Activated gamma-delta T cell treated with anti-CD3 and anti-CD28 coated beads, Interleukin-2, amount 50 U/mL, for 16 hours (primary cell): ENCODE data around the gene RNLS.

ENCODE experiments used
- DNase-seq: peaks from one replicate; pipeline ENCODE4 v3.0.0-alpha.2; 2020; ENCODE audit warnings: low read depth

Gene RNLS

GRCh38 chr10:88582806-88583583 lies at the start of gene RNLS:
Gene RNLS (minus strand): TSS chr10:88583318.
- peak; percentile 43 for DNase-seq

GRCh38 chr10:88624840-88625239 lies 41.7 kb upstream of the RNLS start:
- no peak for DNase-seq

- DNase-seq = no peak
Observed at GRCh38 chr10:88623835-88624234, 40.7 kb upstream of the RNLS start.

- no peak for DNase-seq
Observed at GRCh38 chr10:88620441-88620840, 37.3 kb upstream of the RNLS start.

DNA sequence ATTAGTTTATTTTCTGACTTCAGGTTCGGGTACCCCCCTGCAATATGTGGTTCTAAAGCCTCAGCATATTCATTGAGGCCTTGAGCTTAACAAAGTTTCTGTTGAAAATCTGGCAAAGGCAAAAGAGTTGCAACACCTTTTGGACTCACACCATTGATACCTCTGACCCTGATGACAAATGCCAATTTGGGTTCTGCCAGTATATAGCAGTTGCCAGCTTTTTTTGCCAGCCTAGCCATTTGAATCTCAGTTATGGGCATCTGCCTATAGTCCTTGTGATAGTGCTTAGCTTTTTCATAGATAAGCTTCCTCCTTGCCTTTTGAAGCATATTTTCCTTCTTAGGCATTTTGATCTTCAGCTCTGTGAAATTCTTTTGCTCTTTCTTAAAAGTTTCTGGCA lies 35.4 kb upstream of the RNLS start:
- no peak for DNase-seq

GRCh38 chr10:88617772-88618300 lies 34.7 kb upstream of the RNLS start:
- no peak for DNase-seq

DNA sequence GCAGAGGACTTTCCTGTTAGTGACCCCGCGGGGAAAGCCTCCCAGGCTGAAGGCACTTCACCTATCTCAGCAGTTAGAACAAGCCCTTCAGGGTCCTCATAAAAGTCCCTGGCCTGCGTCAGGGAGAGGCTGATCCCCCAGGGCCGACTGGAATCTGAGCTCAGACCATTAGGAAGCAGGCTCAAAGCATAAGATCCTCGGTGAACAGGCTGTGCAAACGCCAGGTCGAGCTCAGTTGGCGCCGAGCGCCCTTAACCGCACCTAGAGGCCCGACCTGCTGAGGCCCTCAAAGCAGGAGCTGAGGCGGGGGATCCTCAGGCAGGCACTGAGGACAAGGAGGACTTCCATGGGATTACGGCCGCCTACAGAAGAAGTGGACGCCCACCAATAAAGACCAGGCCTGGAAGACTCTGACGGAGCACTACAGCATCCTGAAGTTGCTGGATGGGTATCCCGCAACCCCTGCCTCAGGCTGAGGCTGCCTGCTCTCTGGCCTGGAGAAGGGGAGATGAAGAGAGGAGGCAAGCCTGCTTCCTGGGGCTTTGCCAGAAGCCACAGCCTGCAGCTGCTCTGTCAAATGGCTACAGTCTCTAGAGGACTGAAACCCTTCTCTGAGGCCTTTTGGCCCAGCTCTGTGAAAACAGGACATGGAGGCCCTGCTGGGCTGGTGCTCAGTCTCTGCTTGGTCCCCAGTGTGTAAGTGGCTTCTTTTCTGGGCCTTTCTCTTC lies 33.3 kb upstream of the RNLS start:
- no peak for DNase-seq

GRCh38 chr10:88608780-88609179 lies 25.7 kb upstream of the RNLS start:
- DNase-seq = no peak

DNA sequence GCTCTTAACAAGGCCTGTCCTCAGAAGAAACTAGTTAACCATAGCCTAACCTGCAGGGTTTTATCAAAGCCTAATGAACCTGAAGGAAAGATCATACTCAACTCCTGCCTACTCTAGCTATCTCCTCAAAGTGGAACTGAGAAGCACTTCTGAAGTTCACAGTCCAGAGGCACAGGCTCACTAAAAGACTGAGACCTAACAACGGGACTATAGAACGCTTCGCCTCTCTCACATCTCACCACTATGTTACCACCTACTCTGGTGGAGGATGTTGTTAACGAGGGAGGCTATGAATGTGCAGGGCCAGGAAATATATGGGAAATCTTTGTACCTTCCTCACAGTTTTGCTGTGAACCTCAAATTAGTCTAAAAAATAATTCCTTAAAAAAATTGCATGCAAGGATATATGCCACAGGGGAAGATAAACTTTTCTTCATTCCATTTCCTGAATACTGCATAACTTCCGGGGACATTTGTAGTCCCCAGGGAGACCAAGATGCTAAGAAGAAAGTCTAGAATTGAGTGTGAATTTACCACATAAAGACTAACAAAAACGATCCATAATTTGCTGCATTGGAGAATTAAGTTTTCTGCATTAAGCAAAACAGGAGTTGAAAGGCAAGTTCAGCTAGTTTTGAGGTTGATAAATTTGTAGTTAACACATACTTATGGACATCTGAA lies 25.1 kb upstream of the RNLS start:
- no peak for DNase-seq

DNA sequence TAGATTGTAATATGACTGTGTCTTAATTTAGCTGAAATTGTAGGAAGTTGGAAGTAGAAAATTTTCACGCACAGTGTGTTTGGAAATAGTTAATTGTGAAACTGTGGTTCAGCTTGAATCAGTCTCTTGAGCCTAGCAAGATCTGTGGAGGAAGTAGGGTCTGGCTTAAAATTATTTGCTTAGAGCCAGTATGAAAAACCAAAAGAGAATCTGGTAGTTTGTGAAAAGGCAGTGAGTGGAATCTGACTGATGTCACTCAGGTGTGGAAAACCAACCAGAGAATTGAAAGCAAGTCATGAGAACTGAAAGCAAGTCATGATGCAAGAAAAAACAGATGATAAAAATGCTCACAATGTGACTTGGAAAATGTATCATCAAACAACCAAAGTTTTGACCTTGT lies 14.9 kb upstream of the RNLS start:
- DNase-seq = no peak

GRCh38 chr10:88594482-88594881 lies 11.4 kb upstream of the RNLS start:
- DNase-seq = no peak

DNA sequence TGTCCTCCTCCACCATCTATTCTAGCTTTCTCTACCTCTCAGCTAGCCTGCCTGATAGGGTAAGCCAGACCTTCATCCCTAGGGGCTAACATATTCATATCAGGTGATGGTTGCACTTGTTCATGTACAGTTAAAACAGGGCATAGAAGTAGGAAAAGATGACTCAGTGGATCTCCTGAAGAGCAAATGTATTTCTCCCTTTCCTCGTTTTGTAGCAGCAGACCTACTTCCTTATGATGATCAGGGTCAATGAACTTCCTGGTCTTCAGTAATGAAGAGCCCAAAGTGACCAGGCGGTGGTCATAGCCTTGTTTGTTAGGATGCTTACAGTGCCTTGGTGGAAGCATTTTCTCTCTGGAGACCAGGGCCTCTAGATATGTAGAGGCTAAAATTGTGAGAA lies 9.8 kb upstream of the RNLS start:
- DNase-seq = no peak

- no peak for DNase-seq
Observed at GRCh38 chr10:88592381-88592780, 9.3 kb upstream of the RNLS start.

DNA sequence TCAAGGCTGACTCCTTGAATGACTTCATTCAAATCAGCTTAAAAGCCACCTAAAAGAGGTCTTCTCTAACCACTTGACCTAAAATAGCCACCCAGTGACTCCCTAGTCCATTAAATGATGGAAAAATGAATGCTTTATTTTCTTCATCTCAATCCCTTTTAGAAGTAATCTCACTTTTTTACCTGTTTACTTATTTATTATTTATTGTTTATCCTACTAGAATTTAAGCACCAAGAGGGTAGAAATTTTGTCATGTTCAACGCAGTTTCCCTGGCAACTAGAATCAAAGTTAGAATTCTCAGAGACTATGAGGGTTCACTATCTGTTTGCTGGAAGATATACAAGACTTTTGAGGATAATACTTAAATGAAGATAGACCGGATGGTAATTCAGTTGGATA lies 3.3 kb upstream of the RNLS start, which contains the start of gene LIPJ:
LIPJ (plus strand) TSS at position 301 of the 400 bp plus-strand sequence. CDS start 3,926 bp downstream, outside the sequence.
- DNase-seq = no peak

DNA sequence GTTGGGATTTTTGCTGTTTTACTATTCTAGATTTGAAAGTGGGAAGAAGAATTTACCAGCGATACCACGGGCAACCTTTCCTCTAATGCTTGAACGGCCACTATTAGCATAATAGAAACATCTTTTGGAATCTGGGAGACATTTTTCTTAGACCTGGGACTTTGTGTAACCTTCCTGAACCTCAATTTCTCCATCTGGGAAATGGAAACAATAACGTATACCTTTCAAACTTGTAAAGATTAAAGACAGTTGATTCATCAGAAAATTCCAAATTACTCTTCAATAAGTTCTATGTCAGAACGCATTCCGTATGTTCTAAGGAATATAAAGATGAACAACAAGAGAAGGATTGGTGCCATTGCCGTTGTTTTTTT lies 453 bp upstream of the RNLS start:
- DNase-seq = no peak

DNA sequence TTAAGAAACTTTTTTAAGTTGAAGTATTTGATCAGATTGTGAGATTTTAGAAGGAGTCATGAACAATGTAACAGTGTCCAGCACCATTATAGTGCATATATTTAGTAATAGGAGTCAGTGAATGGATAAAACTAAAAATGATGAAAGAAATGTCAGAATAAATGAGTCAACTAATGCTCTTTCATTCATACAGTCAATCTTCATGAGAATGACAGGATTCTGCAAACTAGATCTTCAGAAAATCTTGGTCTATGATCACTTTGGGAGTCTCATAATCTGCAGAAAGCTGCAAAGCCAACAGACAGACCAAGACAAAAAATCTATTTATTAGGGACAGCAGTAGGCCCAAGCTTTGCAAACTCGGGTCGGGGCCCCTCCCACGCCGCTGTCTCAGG lies 710 bp downstream of the RNLS start:
- no peak for DNase-seq

GRCh38 chr10:88565072-88565471 lies 18.0 kb downstream of the RNLS start:
- no peak for DNase-seq

GRCh38 chr10:88562152-88562551 lies 21.0 kb downstream of the RNLS start:
- no peak for DNase-seq

DNA sequence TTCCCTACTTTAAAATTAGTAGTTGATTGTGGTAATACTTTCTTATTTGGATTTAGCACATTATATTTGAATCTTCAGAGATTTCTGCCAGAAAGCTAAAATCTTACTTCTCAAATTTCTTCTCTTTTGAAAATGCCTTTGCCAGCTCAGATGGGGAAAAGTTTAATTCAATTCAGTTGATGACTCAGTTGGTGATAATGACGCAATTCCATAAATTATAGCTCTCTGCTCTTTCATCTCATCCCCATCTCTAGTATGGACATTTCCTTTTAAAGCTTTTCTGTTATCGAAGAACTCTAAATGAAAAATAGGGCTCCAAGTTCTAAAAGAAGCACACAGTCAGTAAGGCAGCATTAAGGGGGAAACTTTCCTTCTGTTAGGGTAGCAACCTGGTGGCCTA lies 25.5 kb downstream of the RNLS start:
- DNase-seq = no peak

- DNase-seq = no peak
Observed at GRCh38 chr10:88557256-88557655, 25.9 kb downstream of the RNLS start.

DNA sequence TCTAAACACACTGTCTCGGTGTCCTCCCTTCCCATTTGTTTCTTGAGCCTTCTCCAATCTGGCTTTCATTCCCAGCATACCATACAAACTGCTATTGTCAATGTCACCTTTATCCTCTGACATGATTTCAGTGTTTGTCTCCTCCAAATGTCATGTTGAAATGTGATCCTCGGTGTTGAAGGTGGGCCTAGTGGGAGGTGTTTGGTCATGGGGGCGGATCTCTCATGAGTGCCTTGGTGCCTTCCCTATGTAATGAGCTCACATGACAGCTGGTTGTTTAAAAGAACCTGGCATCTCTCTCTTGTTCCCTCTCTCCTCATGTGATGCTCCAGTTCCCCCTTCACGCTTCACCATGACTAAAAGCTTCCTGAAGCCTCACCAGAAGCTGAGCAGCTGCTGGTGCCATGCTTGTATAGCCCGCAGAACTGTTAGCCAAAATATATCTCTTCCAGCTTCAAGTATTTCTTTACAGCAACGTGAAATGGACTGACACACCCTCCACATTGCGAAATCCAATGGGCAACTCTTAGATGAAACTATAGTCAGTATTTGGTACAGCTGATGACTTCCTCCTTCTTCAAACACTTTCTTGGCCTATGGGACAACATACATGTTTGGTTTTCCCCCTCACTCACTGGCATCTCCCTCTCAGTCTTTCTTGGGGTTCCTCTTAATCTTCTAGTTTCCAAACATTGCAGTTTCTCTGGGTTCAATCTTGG lies 27.8 kb downstream of the RNLS start:
- no peak for DNase-seq

GRCh38 chr10:88553116-88553752 lies 29.9 kb downstream of the RNLS start:
- DNase-seq = no peak
